Measurements from ENCODE around the gene SYNGR2. TPM values are rescaled to one million over a fixed set of nuclear protein-coding genes. Genes with fewer than 3 reads are reported as not detected.
"Not testable (repeated sequence)": the region's sequence is repeated elsewhere in the genome, so short reads cannot be mapped to it uniquely, and the experiment has no call there.

SYNGR2 gene
- total and polyA plus RNA-seq, 8 donors, result 39.0 to 227 (median 48.6) TPM

- H3K36me3 ChIP-seq, result peaks cover 0 to 18% of the 10 kb centered on the region in 2 donors
- no peak for DNase-seq
- no peak overlapping the region for H3K27ac ChIP-seq
- no peak overlapping the region for H3K4me3 ChIP-seq
- ATAC-seq, result no peak
- H3K4me1 ChIP-seq, result peaks cover 5 to 87% of the 10 kb centered on the region in 2 donors
- no peak for TF ChIP-seq CTCF (IDR thresholded peaks at IDR 0.05)
- intact Hi-C loops (cut with DNase I), result no loop called here
- peaks cover 0 to 12% of the 10 kb centered on the region in 2 donors for H3K27me3 ChIP-seq
- no peaks in the 10 kb centered on the region for H3K9me3 ChIP-seq
Observed at GRCh38 chr17:78134899-78135385, 33.4 kb upstream of the SYNGR2 start.

GRCh38 chr17:78135858-78136500 is 32.4 kb upstream of the SYNGR2 start:
- ATAC-seq (no peak), DNase-seq (no peak)
- Histone ChIP-seq H3K36me3 (peaks cover 0 to 18% of the 10 kb centered on the region in 2 donors), H3K9me3 (no peaks in the 10 kb centered on the region), H3K4me3 (no peak overlapping the region), H3K4me1 (peaks cover 8 to 85% of the 10 kb centered on the region in 2 donors), H3K27me3 (peaks cover 0 to 12% of the 10 kb centered on the region in 2 donors), H3K27ac (no peak overlapping the region)
- intact Hi-C loops (cut with DNase I), result no loop called here
- no peak for TF ChIP-seq CTCF (IDR thresholded peaks at IDR 0.05)

GRCh38 chr17:78137392-78138203 is 30.8 kb upstream of the SYNGR2 start:
- Histone ChIP-seq H3K4me1 (peaks cover 12 to 85% of the 10 kb centered on the region in 2 donors), H3K27ac (peak overlapping the region in 1 of 2 donors; percentile 74), H3K9me3 (no peaks in the 10 kb centered on the region), H3K27me3 (no peaks in the 10 kb centered on the region), H3K4me3 (no peak overlapping the region), H3K36me3 (peaks cover 0 to 27% of the 10 kb centered on the region in 2 donors)
- intact Hi-C loops (cut with DNase I), result no loop called here
- TF ChIP-seq CTCF (IDR thresholded peaks at IDR 0.05), result peak in 1 of 2 donors; percentile 47
- DNase-seq, result peak in 1 of 4 donors; percentile 85
- ATAC-seq, result no peak

- no peaks in the 10 kb centered on the region for H3K9me3 ChIP-seq
- H3K4me1 ChIP-seq, result peaks cover 12 to 84% of the 10 kb centered on the region in 2 donors
- DNase-seq (no peak), ATAC-seq (no peak)
- intact Hi-C loops (cut with DNase I), result no loop called here
- TF ChIP-seq CTCF (IDR thresholded peaks at IDR 0.05), result no peak
- no peaks in the 10 kb centered on the region for H3K27me3 ChIP-seq
- H3K27ac ChIP-seq, result peak overlapping the region in 1 of 2 donors; percentile 74
- no peak overlapping the region for H3K4me3 ChIP-seq
- H3K36me3 ChIP-seq, result peaks cover 0 to 27% of the 10 kb centered on the region in 2 donors
Observed at GRCh38 chr17:78138204-78139060, 29.9 kb upstream of the SYNGR2 start.

DNA sequence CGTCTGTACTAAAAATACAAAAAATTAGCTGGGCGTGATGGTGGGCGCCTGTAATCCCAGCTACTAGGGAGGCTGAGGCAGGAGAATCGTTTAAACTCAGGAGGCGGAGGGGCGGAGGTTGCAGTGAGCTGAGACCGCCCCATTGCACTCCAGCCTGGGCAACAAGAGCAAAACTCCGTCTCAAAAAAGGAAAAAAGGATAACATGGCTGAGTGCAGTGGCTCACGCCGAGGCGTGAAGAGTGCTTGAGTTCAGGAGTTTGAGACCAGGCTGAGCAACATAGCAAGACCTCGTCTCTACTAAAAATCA is 28.6 kb upstream of the SYNGR2 start:
- ATAC-seq; H3K9me3 ChIP-seq; H3K27me3 ChIP-seq; intact Hi-C loops (cut with DNase I); DNase-seq: not testable (repeated sequence)
- H3K36me3 ChIP-seq, result peaks cover 0 to 23% of the 10 kb centered on the region in 2 donors
- peak overlapping the region; percentile 44 to 75 for H3K27ac ChIP-seq
- H3K4me1 ChIP-seq, result peaks cover 25 to 85% of the 10 kb centered on the region in 2 donors
- peak overlapping the region in 1 of 2 donors; percentile 11 for H3K4me3 ChIP-seq

All from left lung (tissue), 10 donors.